H1 (cell line): ENCODE measurements around the gene TIMM21. TPM values are rescaled to one million over a fixed set of nuclear protein-coding genes. Genes with fewer than 3 reads are reported as not detected.

ENCODE experiments used
- CTCF ChIA-PET: fragments of 300-600 bp; sonication (Branson Sonifier 250); formaldehyde crosslinking; loops from one replicate; lab custom pipeline; 2021; ENCODE audit not compliant: partially characterized antibody; lab: Charles Lee
- POLR2A ChIA-PET: fragments of 300-600 bp; sonication (Branson Sonifier 250); formaldehyde crosslinking; loops from one replicate; lab custom pipeline; 2021; ENCODE audit warnings: inconsistent platforms; ENCODE audit not compliant: partially characterized antibody; lab: Charles Lee
- DNase-seq, 2 experiments: peaks; one replicate each; pipeline versions ENCODE4 v3.0.0 to v3.0.0-alpha.2; 2010 to 2022; ENCODE audit warnings: low spot score in 2 of 2, low read depth in 1 of 2, mixed read lengths in 1 of 2
- FAIRE-seq: peaks from 2 replicates; lab custom pipeline; 2011; peaks lifted over from hg19 to GRCh38; lab: Jason Lieb, UNC
- H2AFZ ChIP-seq: 2 replicates; pipeline ENCODE4 v1.8.1; 2012; ENCODE audit warnings: low read length, inconsistent platforms
- H2AK5ac ChIP-seq: 2 replicates; pipeline ENCODE4 v1.6.1; 2013; ENCODE audit warnings: low read depth, low read length
- H2BK120ac ChIP-seq: replicated peaks from 2 replicates; pipeline ENCODE3; 2013; ENCODE audit warnings: low read depth, low read length, inconsistent platforms
- H2BK12ac ChIP-seq: 2 replicates; pipeline ENCODE4 v1.6.1; 2013; ENCODE audit warnings: low read depth, low read length
- H2BK15ac ChIP-seq: 2 replicates; pipeline ENCODE4 v1.6.1; 2013; ENCODE audit warnings: low read length
- H2BK20ac ChIP-seq: 2 replicates; pipeline ENCODE4 v1.6.1; 2013; ENCODE audit warnings: low read length
- H2BK5ac ChIP-seq: 2 replicates; pipeline ENCODE4 v1.6.1; 2013; ENCODE audit warnings: low read depth, low read length
- H3K14ac ChIP-seq: 2 replicates; pipeline ENCODE4 v1.6.1; 2013; ENCODE audit warnings: inconsistent platforms; ENCODE audit not compliant: insufficient read length
- H3K18ac ChIP-seq: 2 replicates; pipeline ENCODE4 v1.6.1; 2013; ENCODE audit warnings: low read length; ENCODE audit errors: extremely low read depth
- H3K23ac ChIP-seq: 2 replicates; pipeline ENCODE4 v1.6.1; 2013; ENCODE audit warnings: inconsistent platforms; ENCODE audit not compliant: insufficient read length
- H3K23me2 ChIP-seq: 2 replicates; pipeline ENCODE4 v1.6.1; 2013; ENCODE audit warnings: low read depth, low read length
- H3K27ac ChIP-seq: 2 replicates; pipeline ENCODE4 v1.6.1; 2011; ENCODE audit warnings: low read depth, low read length, inconsistent platforms
- H3K27me3 ChIP-seq, 4 experiments: replicated peaks in 1 of 4; 1 replicate in 1 of 4; 2 replicates in 3 of 4; pipeline versions ENCODE4 v1.6.1 to v1.8.1; 2011 to 2013; ENCODE audit warnings: low read length in 3 of 4, mild to moderate bottlenecking in 3 of 4, inconsistent platforms in 2 of 4, mixed read lengths in 2 of 4, moderate library complexity in 1 of 4; ENCODE audit not compliant: control insufficient read depth in 3 of 4, insufficient read depth in 3 of 4; ENCODE audit errors: extremely low read depth in 1 of 4
- H3K36me3 ChIP-seq, 4 experiments: 2 replicates each; pipeline versions ENCODE4 v1.6.1 to v1.8.1; 2011 to 2013; ENCODE audit warnings: mild to moderate bottlenecking in 4 of 4, low read length in 3 of 4, moderate library complexity in 2 of 4, control low read depth in 1 of 4, inconsistent platforms in 1 of 4; ENCODE audit not compliant: insufficient read depth in 4 of 4, control insufficient read depth in 2 of 4
- H3K4ac ChIP-seq: replicated peaks from 2 replicates; pipeline ENCODE3; 2013; ENCODE audit warnings: low read length, low read depth, mixed read lengths, inconsistent platforms; ENCODE audit not compliant: insufficient read length
- H3K4me1 ChIP-seq, 4 experiments: replicated peaks in 1 of 4; 1 replicate in 1 of 4; 2 replicates in 3 of 4; pipeline versions ENCODE4 v1.6.1 to v1.8.1; 2011 to 2013; ENCODE audit warnings: low read length in 3 of 4, inconsistent platforms in 2 of 4, mixed read lengths in 1 of 4; ENCODE audit not compliant: insufficient read depth in 4 of 4, control insufficient read depth in 3 of 4
- H3K4me2 ChIP-seq, 2 experiments: 2 replicates each; pipeline versions ENCODE4 v1.6.1 to v1.8.1; 2011 to 2013; ENCODE audit warnings: low read depth in 2 of 2, low read length in 2 of 2, control low read depth in 1 of 2, inconsistent platforms in 1 of 2, mild to moderate bottlenecking in 1 of 2; ENCODE audit not compliant: insufficient read depth in 1 of 2
- H3K4me3 ChIP-seq, 4 experiments: fragments of 200-600, 300-600 bp in 1 of 4; sonication (generic), shearing (Covaris generic), sonication (Bioruptor Twin) in 1 of 4; 2 replicates each; pipeline versions ENCODE4 v1.5.1 to v1.8.1; 2011 to 2016; ENCODE audit warnings: low read length in 4 of 4, low read depth in 3 of 4, control low read depth in 2 of 4, inconsistent platforms in 2 of 4, mild to moderate bottlenecking in 2 of 4, mixed read lengths in 1 of 4, moderate library complexity in 1 of 4; ENCODE audit not compliant: insufficient read depth in 2 of 4; ENCODE audit errors: extremely low read depth in 1 of 4
- H3K56ac ChIP-seq: replicated peaks from 2 replicates; pipeline ENCODE3; 2013; ENCODE audit warnings: low read depth, mild to moderate bottlenecking, mixed read lengths, low read length, inconsistent platforms; ENCODE audit not compliant: insufficient read length
- H3K79me1 ChIP-seq: 2 replicates; pipeline ENCODE4 v1.6.1; 2013; ENCODE audit warnings: low read depth, low read length, control low read depth
- H3K79me2 ChIP-seq, 2 experiments: 2 replicates each; pipeline versions ENCODE4 v1.6.1 to v1.8.1; 2012 to 2013; ENCODE audit warnings: low read length in 2 of 2, mild to moderate bottlenecking in 2 of 2, inconsistent platforms in 1 of 2; ENCODE audit not compliant: insufficient read depth in 2 of 2, control insufficient read depth in 1 of 2
- H3K9ac ChIP-seq, 4 experiments: replicated peaks in 1 of 4; 1 replicate in 1 of 4; 2 replicates in 3 of 4; pipeline versions ENCODE4 v1.6.1 to v1.8.1; 2011 to 2013; ENCODE audit warnings: low read depth in 3 of 4, low read length in 3 of 4, control low read depth in 2 of 4, mild to moderate bottlenecking in 2 of 4, moderate library complexity in 2 of 4, inconsistent platforms in 1 of 4; ENCODE audit errors: extremely low read depth in 1 of 4
- H3K9me3 ChIP-seq, 2 experiments: 2 replicates each; pipeline versions ENCODE4 v1.6.1 to v1.8.1; 2012 to 2013; ENCODE audit warnings: mild to moderate bottlenecking in 2 of 2, moderate library complexity in 2 of 2, control low read depth in 1 of 2, inconsistent platforms in 1 of 2, low read depth in 1 of 2, low read length in 1 of 2, mixed read lengths in 1 of 2; ENCODE audit not compliant: insufficient read depth in 2 of 2
- H4K20me1 ChIP-seq, 2 experiments: replicated peaks in 1 of 2; 2 replicates each; pipeline versions ENCODE3 to v1.8.1; 2011 to 2013; ENCODE audit warnings: inconsistent platforms in 2 of 2, low read length in 2 of 2, mild to moderate bottlenecking in 1 of 2; ENCODE audit not compliant: insufficient read depth in 2 of 2, control insufficient read depth in 1 of 2
- H4K5ac ChIP-seq: 2 replicates; pipeline ENCODE4 v1.6.1; 2013; ENCODE audit warnings: low read length, low read depth, mixed read lengths, inconsistent platforms; ENCODE audit not compliant: insufficient read length
- H4K8ac ChIP-seq: 2 replicates; pipeline ENCODE4 v1.8.0; 2013; ENCODE audit warnings: mild to moderate bottlenecking, moderate library complexity, low read length, inconsistent platforms; ENCODE audit not compliant: insufficient read depth; ENCODE audit errors: extremely low read depth
- H4K91ac ChIP-seq: replicated peaks from 2 replicates; pipeline ENCODE3; 2013; ENCODE audit warnings: low read length, mixed read lengths, inconsistent platforms; ENCODE audit not compliant: insufficient read length
- ASH2L ChIP-seq: fragments of 200-600, 300-600 bp; sonication (generic); IDR thresholded peaks from one replicate; pipeline ENCODE4 v1.7.1; 2017; ENCODE audit warnings: low read length
- BACH1 ChIP-seq: IDR thresholded peaks from 2 replicates; pipeline ENCODE4 v1.6.1; 2012; ENCODE audit warnings: low read length, improper control_type of control experiment
- HDAC2 ChIP-seq, 2 experiments: fragments of 300-600 bp in 1 of 2; sonication (generic) in 1 of 2; IDR thresholded peaks; 2 replicates each; pipeline ENCODE4 v1.6.1; 2011 to 2012; ENCODE audit warnings: low read depth in 2 of 2, low read length in 2 of 2, mild to moderate bottlenecking in 2 of 2, moderate library complexity in 2 of 2, borderline replicate concordance in 1 of 2, inconsistent platforms in 1 of 2
- NANOG ChIP-seq: IDR thresholded peaks from 2 replicates; pipeline ENCODE4 v1.6.1; 2011; ENCODE audit warnings: low read length, low read depth, mild to moderate bottlenecking, inconsistent platforms; ENCODE audit not compliant: insufficient read depth, poor library complexity, severe bottlenecking
- RNF2 ChIP-seq: fragments of 200-900, 300-1000 bp; sonication (generic); IDR thresholded peaks from 2 replicates; pipeline ENCODE4 v1.7.1; 2016; ENCODE audit warnings: borderline replicate concordance, low read depth, mild to moderate bottlenecking, antibody characterized with exemption, low read length; ENCODE audit not compliant: poor library complexity, severe bottlenecking; ENCODE audit errors: missing control alignments
- SUZ12 ChIP-seq: fragments of 200-600 bp; sonication (generic); IDR thresholded peaks from 2 replicates; pipeline ENCODE4 v1.6.1; 2012; ENCODE audit warnings: mild to moderate bottlenecking, inconsistent platforms, low read length, moderate library complexity, mixed read lengths
- WGBS, 2 experiments: shearing (Covaris generic) in 1 of 2; methylation state at CpG; one replicate each; pipeline versions ENCODE4 v1.1.6 to v1.1.7; 2013 to 2015; ENCODE audit warnings: low lambda C conversion rate in 2 of 2, mixed read lengths in 2 of 2, inconsistent platforms in 1 of 2, low coverage in 1 of 2, missing lambda C conversion rate in 1 of 2; ENCODE audit not compliant: insufficient replicate concordance in 2 of 2, insufficient coverage in 1 of 2, insufficient read length in 1 of 2; ENCODE audit errors: extremely low coverage in 1 of 2, missing lambda C conversion rate in 1 of 2; 5-methylcytosine and 5-hydroxymethylcytosine counted together
- polyA plus RNA-seq, 7 experiments: library from polyadenylated mRNA; depleted of rRNA in 3 of 7; stranded (reverse) in 5 of 7; unstranded in 2 of 7; fragments of >200 nt in 5 of 7; fragments of 200-250 nt in 2 of 7; gene quantifications; 1 replicate in 5 of 7; 2 replicates in 1 of 7; 4 replicates in 1 of 7; pipeline versions ENCODE4 v1.2.1 to v1.2.3, GENCODE V29; 2011 to 2013; ENCODE audit warnings: missing spikeins in 2 of 7, mixed read lengths in 2 of 7
- total RNA-seq: library from RNA; stranded (reverse); fragmentation: NEBNext Ultra II Directional; extraction: Animal tissue kit (Norgen Biotek cat#: 25700); gene quantifications from 2 replicates; pipeline ENCODE4 v1.2.1, GENCODE V29; 2021
- TF ChIP-seq, protein P1 (sequence below): IDR thresholded peaks from 2 replicates; pipeline ENCODE4 v1.6.1; 2012; ENCODE audit warnings: inconsistent platforms

TIMM21 gene
- total and polyA plus RNA-seq, 2 of the 8 experiments (the other 6 are each of a cell fraction or from before 2014, with no cell fraction given), result 27.9 to 43.8 TPM

DNA sequence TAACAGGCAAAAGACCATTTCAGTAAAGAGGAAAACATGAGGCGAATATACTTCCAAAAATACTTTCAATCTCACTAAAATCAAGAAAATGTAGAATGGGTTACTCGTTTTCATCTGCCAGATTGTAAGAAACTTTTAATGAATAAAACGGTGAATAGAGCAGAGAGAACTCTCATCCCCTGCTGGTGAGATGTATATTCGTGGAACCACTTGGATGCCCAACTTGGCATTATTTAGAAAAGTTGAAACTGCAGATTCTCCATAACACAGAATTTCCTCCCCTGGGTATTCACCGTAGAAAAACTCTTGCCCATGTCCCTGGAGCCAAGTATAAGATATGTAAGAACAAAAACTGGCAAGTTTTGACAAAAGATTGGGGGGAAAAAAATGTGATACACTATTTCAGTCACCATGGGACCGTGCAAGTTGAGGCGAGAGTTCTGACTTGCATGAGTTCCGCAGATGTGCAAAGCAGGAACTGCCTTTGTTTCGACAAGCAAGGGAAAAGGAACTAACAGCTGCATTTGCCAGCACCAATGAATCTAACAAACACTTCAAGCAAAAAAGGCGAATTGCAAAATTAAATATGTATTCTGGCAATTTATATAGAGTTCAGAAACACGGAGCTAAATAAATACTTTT is 14.8 kb downstream of the TIMM21 start:
- Histone ChIP-seq H2BK20ac (no peak overlapping the region), H3K56ac (no peak overlapping the region), H2BK15ac (no peak overlapping the region), H4K5ac (no peak overlapping the region), H4K91ac (no peak overlapping the region), H2AFZ (no peak overlapping the region), H3K79me1 (no peaks in the 10 kb centered on the region), H3K4ac (no peak overlapping the region), H3K4me1 (no peaks in the 10 kb centered on the region), H2BK120ac (no peak overlapping the region), H4K8ac (no peak overlapping the region), H4K20me1 (no peaks in the 10 kb centered on the region), H2BK5ac (no peak overlapping the region), H3K27ac (no peak overlapping the region), H3K9ac (no peak overlapping the region), H3K27me3 (no peaks in the 10 kb centered on the region; a peak in 2 of 7 replicates), H3K23me2 (no peaks in the 10 kb centered on the region), H2AK5ac (no peak overlapping the region), H3K9me3 (no peaks in the 10 kb centered on the region), H3K79me2 (no peaks in the 10 kb centered on the region), H3K23ac (no peak overlapping the region), H3K4me2 (no peak overlapping the region), H3K14ac (no peak overlapping the region), H2BK12ac (no peak overlapping the region), H3K18ac (no peak overlapping the region), H3K4me3 (no peak overlapping the region), H3K36me3 (peaks cover 0 to 9% (median 6%) of the 10 kb centered on the region in 4 experiments; a peak in 4 of 8 replicates)
- POLR2A ChIA-PET, result no interaction called here
- CTCF ChIA-PET, result interaction anchor here (0.7 to 4.2 kb wide), 4 partner anchors 10 to 345 kb away, joined by 3 to 30 read pairs (median 6); no protein-coding TSS in a partner anchor
- FAIRE-seq, result no peak
- no peak for TF ChIP-seq SUZ12
- TF ChIP-seq, protein P1, sequence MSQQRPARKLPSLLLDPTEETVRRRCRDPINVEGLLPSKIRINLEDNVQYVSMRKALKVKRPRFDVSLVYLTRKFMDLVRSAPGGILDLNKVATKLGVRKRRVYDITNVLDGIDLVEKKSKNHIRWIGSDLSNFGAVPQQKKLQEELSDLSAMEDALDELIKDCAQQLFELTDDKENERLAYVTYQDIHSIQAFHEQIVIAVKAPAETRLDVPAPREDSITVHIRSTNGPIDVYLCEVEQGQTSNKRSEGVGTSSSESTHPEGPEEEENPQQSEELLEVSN, result no peak
- no peak for TF ChIP-seq ASH2L
- no peak for TF ChIP-seq BACH1
- no peak for TF ChIP-seq NANOG
- no peak for TF ChIP-seq RNF2
- no peak for TF ChIP-seq HDAC2 (IDR thresholded peaks at IDR 0.05; ENCODE audit: borderline replicate concordance in 1 of 2, low read depth in 2 of 2, low read length in 2 of 2)
- 85% methylated on average over 11 of the region's 11 CpGs; no CpG with 5 or more reads in 1 of the 2 experiments for WGBS, 2 experiments
- DNase-seq, result no peak
